Panc1 (cell line): ENCODE measurements around the gene OXT. TPM values are rescaled to one million over a fixed set of nuclear protein-coding genes. Genes with fewer than 3 reads are reported as not detected.

Source experiments
- ATAC-seq: fragments of 200-7000 bp; cut with Tn5 transposase; 2 replicates; pipeline ENCODE4 v1.9.1; 2020; ENCODE audit warnings: mild to moderate bottlenecking, moderate library complexity
- BruUV-seq: library from RNA; stranded (reverse); fragments of 400-500 nt; replicated peaks from 2 replicates; lab custom pipeline; 2021; lab: Mats Ljungman, UMichigan
- CTCF ChIA-PET: fragments of 300-600 bp; sonication (Branson Sonifier 250); formaldehyde crosslinking; loops from one replicate; lab custom pipeline; 2022; ENCODE audit warnings: antibody characterized with exemption; lab: Charles Lee
- POLR2A ChIA-PET: fragments of 300-600 bp; sonication (Branson Sonifier 250); formaldehyde crosslinking; loops from one replicate; lab custom pipeline; 2022; ENCODE audit warnings: antibody characterized with exemption; lab: Charles Lee
- DNase-seq: peaks from one replicate; pipeline ENCODE4 v3.0.0-alpha.2; 2010; ENCODE audit warnings: low read depth, low spot score
- H3K27ac ChIP-seq: 2 replicates; pipeline ENCODE4 v1.5.1; 2011; ENCODE audit warnings: mild to moderate bottlenecking, low read length, inconsistent platforms
- H3K27me3 ChIP-seq: fragments of 200-500 bp; sonication (Bioruptor generic); 2 replicates; pipeline ENCODE4 v1.6.0; 2014; ENCODE audit warnings: low read length, inconsistent platforms; ENCODE audit not compliant: control insufficient read depth, insufficient read depth
- H3K36me3 ChIP-seq: fragments of 200-500 bp; sonication (Bioruptor generic); 2 replicates; pipeline ENCODE4 v1.5.1; 2014; ENCODE audit warnings: inconsistent platforms, mild to moderate bottlenecking, low read length, moderate library complexity; ENCODE audit not compliant: control insufficient read depth, insufficient read depth
- H3K4me1 ChIP-seq: 2 replicates; pipeline ENCODE4 v1.5.1; 2011; ENCODE audit warnings: inconsistent platforms, mild to moderate bottlenecking, low read length, moderate library complexity; ENCODE audit not compliant: control insufficient read depth, insufficient read depth
- H3K4me3 ChIP-seq, 2 experiments: 2 replicates each; pipeline ENCODE4 v1.5.1; 2011 to 2012; ENCODE audit warnings: low read depth in 2 of 2, low read length in 2 of 2, mild to moderate bottlenecking in 2 of 2, inconsistent platforms in 1 of 2, moderate library complexity in 1 of 2
- H3K9me3 ChIP-seq: fragments of 200-500 bp; sonication (Bioruptor generic); 2 replicates; pipeline ENCODE4 v1.5.1; 2014; ENCODE audit warnings: low read depth, mild to moderate bottlenecking, inconsistent platforms, low read length, moderate library complexity; ENCODE audit not compliant: control insufficient read depth, insufficient read depth
- POLR2AphosphoS5 ChIP-seq: IDR thresholded peaks from 2 replicates; pipeline ENCODE4 v1.6.1; 2012; ENCODE audit warnings: mild to moderate bottlenecking, low read depth, low read length, moderate library complexity
- SIN3A ChIP-seq: IDR thresholded peaks from 2 replicates; pipeline ENCODE4 v1.6.1; 2012; ENCODE audit warnings: low read depth, mild to moderate bottlenecking, low read length, moderate library complexity, borderline replicate concordance; ENCODE audit not compliant: insufficient read depth
- TCF7L2 ChIP-seq: IDR thresholded peaks from 2 replicates; pipeline ENCODE4 v1.6.1; 2011; ENCODE audit warnings: mild to moderate bottlenecking, low read depth, low read length, inconsistent platforms
- in situ Hi-C: cut with HindIII; loops from 2 replicates; pipeline ENCODE4 v1.10.0; 2016; ENCODE audit warnings: low sequenced_read_pairs, low pct_unique_long_range_greater_than_20kb
- intact Hi-C: fragments of 100-400 bp; cut with micrococcal nuclease; formaldehyde crosslinking; loops from one replicate; pipeline ENCODE4 v1.10.0; 2022; ENCODE audit not compliant: unreplicated experiment
- total RNA-seq: library from RNA; stranded (reverse); gene quantifications from one replicate; pipeline ENCODE4 v1.2.1, GENCODE V29; 2021; ENCODE audit not compliant: unreplicated experiment
- TF ChIP-seq, protein P1 (sequence below), 2 experiments: IDR thresholded peaks; 2 replicates each; pipeline ENCODE4 v1.6.1; 2011 to 2012; ENCODE audit warnings: low read depth in 2 of 2, control low read depth in 1 of 2, low read length in 1 of 2, mild to moderate bottlenecking in 1 of 2, moderate library complexity in 1 of 2; ENCODE audit not compliant: insufficient read depth in 1 of 2
- TF ChIP-seq, protein P2 (sequence below): fragments of 450-650 bp; IDR thresholded peaks from 2 replicates; pipeline ENCODE4 v1.5.1; 2017; ENCODE audit warnings: mild to moderate bottlenecking

OXT gene
- total RNA-seq, 1 experiment from 2014 or later = not detected

DNA sequence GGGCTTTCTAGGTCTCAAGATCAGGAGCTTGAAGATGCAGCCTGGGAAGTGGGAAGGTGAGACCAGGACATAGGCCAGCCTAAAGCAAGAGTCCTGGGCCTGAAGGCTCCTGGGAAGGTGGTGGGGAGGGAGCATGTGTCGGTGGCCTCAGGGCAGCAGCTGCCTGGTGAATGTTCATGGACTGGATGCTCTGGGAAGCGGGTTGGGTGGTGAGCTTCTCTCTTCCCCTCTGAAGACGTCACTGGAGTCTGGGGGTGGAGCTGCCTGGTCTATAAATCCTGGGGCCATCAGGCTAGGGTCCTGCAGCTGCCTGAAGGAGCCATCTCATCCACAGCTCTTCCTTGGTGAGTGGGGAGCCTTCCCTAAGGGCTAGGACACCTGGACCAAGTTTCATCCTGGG lies 28.1 kb upstream of the OXT start, which contains the start of gene GNRH2:
Gene GNRH2 (plus strand): TSS at position 301 of the 400 bp plus-strand sequence. CDS start 793 bp downstream, outside the sequence.
- Histone ChIP-seq H3K4me1 (peaks cover 8% of the 10 kb centered on the region; the same call in 1 of the 2 replicates), H3K9me3 (no peaks in the 10 kb centered on the region), H3K36me3 (peaks cover 5% of the 10 kb centered on the region; the same call in 1 of the 2 replicates), H3K4me3 (no peak within 1 kb of the TSS), H3K27me3 (no peaks in the 10 kb centered on the region), H3K27ac (no peak within 1 kb of the TSS)
- intact Hi-C loops = no loop called here
- ATAC-seq = no peak
- no TSS peak for BruUV-seq
- in situ Hi-C loops = no loop called here
- TF ChIP-seq, protein P1, sequence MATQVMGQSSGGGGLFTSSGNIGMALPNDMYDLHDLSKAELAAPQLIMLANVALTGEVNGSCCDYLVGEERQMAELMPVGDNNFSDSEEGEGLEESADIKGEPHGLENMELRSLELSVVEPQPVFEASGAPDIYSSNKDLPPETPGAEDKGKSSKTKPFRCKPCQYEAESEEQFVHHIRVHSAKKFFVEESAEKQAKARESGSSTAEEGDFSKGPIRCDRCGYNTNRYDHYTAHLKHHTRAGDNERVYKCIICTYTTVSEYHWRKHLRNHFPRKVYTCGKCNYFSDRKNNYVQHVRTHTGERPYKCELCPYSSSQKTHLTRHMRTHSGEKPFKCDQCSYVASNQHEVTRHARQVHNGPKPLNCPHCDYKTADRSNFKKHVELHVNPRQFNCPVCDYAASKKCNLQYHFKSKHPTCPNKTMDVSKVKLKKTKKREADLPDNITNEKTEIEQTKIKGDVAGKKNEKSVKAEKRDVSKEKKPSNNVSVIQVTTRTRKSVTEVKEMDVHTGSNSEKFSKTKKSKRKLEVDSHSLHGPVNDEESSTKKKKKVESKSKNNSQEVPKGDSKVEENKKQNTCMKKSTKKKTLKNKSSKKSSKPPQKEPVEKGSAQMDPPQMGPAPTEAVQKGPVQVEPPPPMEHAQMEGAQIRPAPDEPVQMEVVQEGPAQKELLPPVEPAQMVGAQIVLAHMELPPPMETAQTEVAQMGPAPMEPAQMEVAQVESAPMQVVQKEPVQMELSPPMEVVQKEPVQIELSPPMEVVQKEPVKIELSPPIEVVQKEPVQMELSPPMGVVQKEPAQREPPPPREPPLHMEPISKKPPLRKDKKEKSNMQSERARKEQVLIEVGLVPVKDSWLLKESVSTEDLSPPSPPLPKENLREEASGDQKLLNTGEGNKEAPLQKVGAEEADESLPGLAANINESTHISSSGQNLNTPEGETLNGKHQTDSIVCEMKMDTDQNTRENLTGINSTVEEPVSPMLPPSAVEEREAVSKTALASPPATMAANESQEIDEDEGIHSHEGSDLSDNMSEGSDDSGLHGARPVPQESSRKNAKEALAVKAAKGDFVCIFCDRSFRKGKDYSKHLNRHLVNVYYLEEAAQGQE (IDR thresholded peaks at IDR 0.05; ENCODE audit: insufficient read depth in 1 of 2, low read depth in 2 of 2, low read length in 1 of 2) = no peak
- TF ChIP-seq POLR2AphosphoS5 (no peak), SIN3A (no peak), TCF7L2 (no peak)
- TF ChIP-seq, protein P2, sequence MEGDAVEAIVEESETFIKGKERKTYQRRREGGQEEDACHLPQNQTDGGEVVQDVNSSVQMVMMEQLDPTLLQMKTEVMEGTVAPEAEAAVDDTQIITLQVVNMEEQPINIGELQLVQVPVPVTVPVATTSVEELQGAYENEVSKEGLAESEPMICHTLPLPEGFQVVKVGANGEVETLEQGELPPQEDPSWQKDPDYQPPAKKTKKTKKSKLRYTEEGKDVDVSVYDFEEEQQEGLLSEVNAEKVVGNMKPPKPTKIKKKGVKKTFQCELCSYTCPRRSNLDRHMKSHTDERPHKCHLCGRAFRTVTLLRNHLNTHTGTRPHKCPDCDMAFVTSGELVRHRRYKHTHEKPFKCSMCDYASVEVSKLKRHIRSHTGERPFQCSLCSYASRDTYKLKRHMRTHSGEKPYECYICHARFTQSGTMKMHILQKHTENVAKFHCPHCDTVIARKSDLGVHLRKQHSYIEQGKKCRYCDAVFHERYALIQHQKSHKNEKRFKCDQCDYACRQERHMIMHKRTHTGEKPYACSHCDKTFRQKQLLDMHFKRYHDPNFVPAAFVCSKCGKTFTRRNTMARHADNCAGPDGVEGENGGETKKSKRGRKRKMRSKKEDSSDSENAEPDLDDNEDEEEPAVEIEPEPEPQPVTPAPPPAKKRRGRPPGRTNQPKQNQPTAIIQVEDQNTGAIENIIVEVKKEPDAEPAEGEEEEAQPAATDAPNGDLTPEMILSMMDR = no peak
- DNase-seq = no peak
- POLR2A ChIA-PET = no interaction called here
- CTCF ChIA-PET = no interaction called here

DNA sequence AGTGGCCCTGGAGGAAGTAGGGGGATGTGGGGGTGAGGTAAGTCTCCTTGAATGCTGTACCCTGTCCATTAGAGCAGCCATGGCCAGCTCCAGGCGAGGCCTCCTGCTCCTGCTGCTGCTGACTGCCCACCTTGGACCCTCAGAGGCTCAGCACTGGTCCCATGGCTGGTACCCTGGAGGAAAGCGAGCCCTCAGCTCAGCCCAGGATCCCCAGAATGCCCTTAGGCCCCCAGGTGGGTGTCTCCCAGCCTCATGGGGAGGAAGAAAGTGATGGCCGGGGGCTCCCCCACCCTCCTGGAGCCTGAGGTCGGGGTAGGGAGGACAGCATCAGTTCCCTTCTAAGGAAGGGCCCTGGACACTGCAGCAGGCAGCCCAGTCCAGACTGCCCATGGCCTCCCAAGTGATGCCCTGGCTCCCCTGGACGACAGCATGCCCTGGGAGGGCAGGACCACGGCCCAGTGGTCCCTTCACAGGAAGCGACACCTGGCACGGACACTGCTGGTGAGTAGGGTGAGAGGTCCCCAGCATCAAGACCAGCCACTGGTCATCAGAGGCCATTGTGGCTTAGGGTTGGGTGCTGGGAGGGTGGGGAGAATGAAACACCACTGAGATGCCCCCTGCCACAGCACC lies 27.0 kb upstream of the OXT start:
- in situ Hi-C loops (no loop called here), intact Hi-C loops (no loop called here)
- Histone ChIP-seq H3K27me3 (no peaks in the 10 kb centered on the region), H3K36me3 (peaks cover 5% of the 10 kb centered on the region; the same call in 1 of the 2 replicates), H3K4me3 (no peak overlapping the region), H3K27ac (no peak overlapping the region), H3K4me1 (peaks cover 8% of the 10 kb centered on the region; the same call in 1 of the 2 replicates), H3K9me3 (no peaks in the 10 kb centered on the region)
- no peak for ATAC-seq
- BruUV-seq = no TSS peak
- TF ChIP-seq TCF7L2 (no peak), SIN3A (no peak), POLR2AphosphoS5 (no peak)
- TF ChIP-seq, protein P2 = no peak
- TF ChIP-seq, protein P1 (IDR thresholded peaks at IDR 0.05; ENCODE audit: insufficient read depth in 1 of 2, low read depth in 2 of 2, low read length in 1 of 2) = no peak
- no peak for DNase-seq
- ChIA-PET CTCF (no interaction called here), POLR2A (no interaction called here)
